Loucy (cell line): Measurements from ENCODE around the gene PARVG.

Experiments used
- H2AFZ ChIP-seq: fragments of 200-600 bp; sonication (generic); 2 replicates; pipeline ENCODE4 v1.6.0; 2016; ENCODE audit warnings: antibody characterized with exemption, mild to moderate bottlenecking, low read length, moderate library complexity
- H3F3A ChIP-seq: fragments of 200-600 bp; 2 replicates; pipeline ENCODE4 v1.6.0; 2016; ENCODE audit warnings: antibody characterized with exemption, low read depth, mild to moderate bottlenecking
- H3K27me3 ChIP-seq: fragments of 200-600 bp; sonication (generic); 2 replicates; pipeline ENCODE4 v1.6.1; 2014; ENCODE audit warnings: low read length, mild to moderate bottlenecking; ENCODE audit not compliant: insufficient read depth, poor library complexity, severe bottlenecking
- H3K36me3 ChIP-seq: fragments of 200-600 bp; sonication (generic); 2 replicates; pipeline ENCODE4 v1.6.1; 2016; ENCODE audit warnings: low read length; ENCODE audit not compliant: insufficient read depth
- H3K4me1 ChIP-seq: fragments of 200-600 bp; sonication (generic); 2 replicates; pipeline ENCODE4 v1.5.1; 2014; ENCODE audit warnings: low read length, mild to moderate bottlenecking; ENCODE audit not compliant: insufficient read depth, poor library complexity, severe bottlenecking
- H3K4me2 ChIP-seq: fragments of 200-600 bp; sonication (generic); 2 replicates; pipeline ENCODE4 v1.6.0; 2014; ENCODE audit warnings: antibody characterized with exemption, low read length, low read depth, mild to moderate bottlenecking; ENCODE audit not compliant: poor library complexity, severe bottlenecking
- H3K4me3 ChIP-seq: fragments of 200-600 bp; sonication (generic); 2 replicates; pipeline ENCODE4 v1.5.1; 2014; ENCODE audit warnings: low read length, mild to moderate bottlenecking, mixed read lengths; ENCODE audit not compliant: poor library complexity, severe bottlenecking
- H3K79me2 ChIP-seq: fragments of 200-600 bp; sonication (generic); 2 replicates; pipeline ENCODE4 v1.6.1; 2014; ENCODE audit warnings: low read length; ENCODE audit not compliant: insufficient read depth
- H3K9ac ChIP-seq: fragments of 200-600 bp; sonication (generic); 2 replicates; pipeline ENCODE4 v1.6.0; 2014; ENCODE audit warnings: mild to moderate bottlenecking, low read depth, low read length, moderate library complexity; ENCODE audit not compliant: poor library complexity, severe bottlenecking
- H3K9me2 ChIP-seq: fragments of 200-600 bp; sonication (generic); replicated peaks from 2 replicates; pipeline ENCODE4 v1.6.1; 2016; ENCODE audit warnings: low read depth, low read length, mixed read lengths
- H3K9me3 ChIP-seq: fragments of 200-600 bp; sonication (generic); 2 replicates; pipeline ENCODE4 v1.6.1; 2014; ENCODE audit warnings: mild to moderate bottlenecking, antibody characterized with exemption, low read length, low read depth; ENCODE audit not compliant: insufficient read depth
- H4K20me1 ChIP-seq: fragments of 200-600 bp; sonication (generic); 2 replicates; pipeline ENCODE4 v1.6.0; 2014; ENCODE audit warnings: antibody characterized with exemption, low read length, mild to moderate bottlenecking; ENCODE audit not compliant: insufficient read depth, poor library complexity, severe bottlenecking
- EZH2phosphoT487 ChIP-seq: fragments of 200-600 bp; IDR thresholded peaks from 2 replicates; pipeline ENCODE4 v1.6.1; 2018; ENCODE audit warnings: antibody characterized with exemption, mild to moderate bottlenecking, moderate library complexity, borderline replicate concordance
- TF ChIP-seq, protein P1 (sequence below): fragments of 200-600 bp; sonication (generic); conservative IDR thresholded peaks from 2 replicates; pipeline ENCODE4 v1.5.1; 2014; ENCODE audit warnings: mild to moderate bottlenecking, antibody characterized with exemption, low read length

PARVG gene

DNA sequence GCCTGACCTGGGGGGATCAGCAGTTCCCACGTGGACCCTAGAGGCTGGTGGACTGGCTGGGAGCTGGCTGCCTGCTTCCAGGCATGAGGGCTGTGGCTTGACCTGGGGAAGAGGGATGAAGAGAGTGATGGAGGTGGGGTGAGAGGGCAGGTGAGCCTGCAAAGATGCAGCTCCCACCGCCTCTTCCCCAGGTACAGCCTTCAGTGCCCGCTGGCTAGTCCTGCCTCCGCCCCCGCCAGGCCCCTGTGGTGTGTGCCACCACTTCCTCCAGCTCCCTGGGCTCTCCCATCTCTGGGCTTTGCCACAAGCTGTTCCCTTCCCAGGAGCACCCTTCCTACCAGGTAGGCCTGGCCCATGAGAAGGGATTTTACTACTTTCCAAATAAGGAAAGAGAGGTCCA lies 19.1 kb downstream of the PARVG start:
- TF ChIP-seq EZH2phosphoT487, result no peak
- TF ChIP-seq, protein P1, sequence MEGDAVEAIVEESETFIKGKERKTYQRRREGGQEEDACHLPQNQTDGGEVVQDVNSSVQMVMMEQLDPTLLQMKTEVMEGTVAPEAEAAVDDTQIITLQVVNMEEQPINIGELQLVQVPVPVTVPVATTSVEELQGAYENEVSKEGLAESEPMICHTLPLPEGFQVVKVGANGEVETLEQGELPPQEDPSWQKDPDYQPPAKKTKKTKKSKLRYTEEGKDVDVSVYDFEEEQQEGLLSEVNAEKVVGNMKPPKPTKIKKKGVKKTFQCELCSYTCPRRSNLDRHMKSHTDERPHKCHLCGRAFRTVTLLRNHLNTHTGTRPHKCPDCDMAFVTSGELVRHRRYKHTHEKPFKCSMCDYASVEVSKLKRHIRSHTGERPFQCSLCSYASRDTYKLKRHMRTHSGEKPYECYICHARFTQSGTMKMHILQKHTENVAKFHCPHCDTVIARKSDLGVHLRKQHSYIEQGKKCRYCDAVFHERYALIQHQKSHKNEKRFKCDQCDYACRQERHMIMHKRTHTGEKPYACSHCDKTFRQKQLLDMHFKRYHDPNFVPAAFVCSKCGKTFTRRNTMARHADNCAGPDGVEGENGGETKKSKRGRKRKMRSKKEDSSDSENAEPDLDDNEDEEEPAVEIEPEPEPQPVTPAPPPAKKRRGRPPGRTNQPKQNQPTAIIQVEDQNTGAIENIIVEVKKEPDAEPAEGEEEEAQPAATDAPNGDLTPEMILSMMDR, result no peak
- Histone ChIP-seq H2AFZ (no peak overlapping the region), H3K4me2 (peak overlapping the region; percentile 49), H3K4me3 (peak overlapping the region; percentile 15), H3K79me2 (no peaks in the 10 kb centered on the region), H3K9me2 (no peaks in the 10 kb centered on the region), H3K9ac (peak overlapping the region; percentile 64), H3K27me3 (no peaks in the 10 kb centered on the region), H3K9me3 (no peaks in the 10 kb centered on the region), H3K36me3 (peaks cover 4% of the 10 kb centered on the region; the same call in 1 of the 2 replicates), H3F3A (no peaks in the 10 kb centered on the region), H3K4me1 (peaks cover 37% of the 10 kb centered on the region), H4K20me1 (no peaks in the 10 kb centered on the region)

DNA sequence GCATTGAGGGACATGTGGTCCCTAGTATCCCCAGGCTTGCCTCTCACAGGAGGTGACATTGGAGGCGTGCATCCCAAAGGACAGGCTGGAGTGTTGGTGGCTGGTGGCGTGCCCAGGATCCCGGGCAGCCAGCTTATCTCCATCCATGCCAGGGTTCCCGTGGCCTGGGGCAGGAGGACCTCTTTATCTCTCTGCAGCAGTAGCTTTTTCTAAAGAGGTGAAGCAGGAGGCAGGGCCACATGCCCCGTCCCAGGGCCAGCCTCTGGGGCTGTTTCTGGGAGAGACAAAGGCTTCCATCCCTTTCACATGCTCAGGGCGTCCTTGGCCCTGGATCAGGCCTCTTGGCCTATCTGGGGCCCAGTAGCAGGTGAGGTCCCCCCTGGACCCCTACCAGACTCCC lies 19.7 kb downstream of the PARVG start:
- H3K4me3 ChIP-seq, result peak overlapping the region; percentile 15
- no peaks in the 10 kb centered on the region for H3K9me2 ChIP-seq
- H2AFZ ChIP-seq, result no peak overlapping the region
- H3K79me2 ChIP-seq, result no peaks in the 10 kb centered on the region
- no peaks in the 10 kb centered on the region for H3K27me3 ChIP-seq
- H4K20me1 ChIP-seq, result no peaks in the 10 kb centered on the region
- peak overlapping the region; percentile 64 for H3K9ac ChIP-seq
- TF ChIP-seq EZH2phosphoT487, result no peak
- TF ChIP-seq, protein P1, result no peak
- no peaks in the 10 kb centered on the region for H3F3A ChIP-seq
- no peaks in the 10 kb centered on the region for H3K9me3 ChIP-seq
- peak overlapping the region; percentile 49 for H3K4me2 ChIP-seq
- H3K36me3 ChIP-seq, result peaks cover 4% of the 10 kb centered on the region; the same call in 1 of the 2 replicates
- peaks cover 31% of the 10 kb centered on the region for H3K4me1 ChIP-seq

DNA sequence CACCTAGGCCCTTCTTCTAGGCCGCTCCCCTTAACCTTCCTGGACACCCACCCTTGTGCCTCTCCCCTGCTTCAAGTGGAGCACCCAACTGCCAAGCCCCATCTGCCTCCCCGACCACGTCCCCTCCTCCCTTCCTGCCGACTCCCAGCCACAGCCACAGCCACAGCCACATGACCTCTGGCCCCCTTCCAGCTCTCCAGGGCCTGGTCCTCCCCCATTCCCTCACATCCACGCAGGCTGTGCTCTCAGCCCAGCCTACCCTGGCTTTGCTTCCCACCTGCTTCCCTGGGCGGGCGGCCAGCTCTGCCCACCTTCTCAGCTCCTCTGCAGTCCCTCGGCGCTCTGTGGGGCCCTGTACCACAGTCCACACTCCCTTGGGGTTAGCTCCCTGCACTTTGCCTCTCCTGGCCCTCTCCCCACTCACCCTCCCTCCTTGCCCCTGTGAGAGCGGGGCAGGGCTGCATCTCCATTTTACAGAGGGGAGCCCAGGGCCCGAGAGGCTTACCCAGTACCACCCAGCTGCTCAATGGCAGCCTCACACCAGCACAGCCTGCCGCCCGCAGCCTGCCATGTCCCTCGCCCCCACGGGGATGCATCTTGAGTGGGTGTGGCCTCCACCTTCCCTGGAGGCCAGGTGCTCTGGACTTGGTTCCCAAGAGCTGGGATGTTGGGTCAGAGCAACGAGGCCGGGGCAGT lies 20.3 kb downstream of the PARVG start:
- TF ChIP-seq EZH2phosphoT487, result no peak
- TF ChIP-seq, protein P1, result no peak
- Histone ChIP-seq H3K4me1 (peaks cover 27% of the 10 kb centered on the region), H3K4me2 (peak overlapping the region; percentile 49), H2AFZ (no peak overlapping the region), H3K79me2 (no peaks in the 10 kb centered on the region), H3F3A (no peaks in the 10 kb centered on the region), H3K36me3 (peaks cover 4% of the 10 kb centered on the region; the same call in 1 of the 2 replicates), H3K9me3 (no peaks in the 10 kb centered on the region), H3K9me2 (no peaks in the 10 kb centered on the region), H3K9ac (peak overlapping the region; percentile 64), H3K4me3 (peak overlapping the region; percentile 15), H3K27me3 (no peaks in the 10 kb centered on the region), H4K20me1 (no peaks in the 10 kb centered on the region)
